GM23338 (cell line): Measurements from ENCODE around the gene DCAF17. TPM values are rescaled to one million over a fixed set of nuclear protein-coding genes. Genes with fewer than 3 reads are reported as not detected.

Experiments used
- ATAC-seq: fragments of 200-7000 bp; cut with Tn5 transposase; 3 replicates; pipeline ENCODE4 v1.9.1; 2020
- DNase-seq: peaks from one replicate; pipeline ENCODE4 v3.0.0-alpha.2; 2015; ENCODE audit warnings: low spot score
- H2AFZ ChIP-seq: fragments of 200-600 bp; sonication (generic); 2 replicates; pipeline ENCODE4 v1.8.0; 2016; ENCODE audit warnings: antibody characterized with exemption, mild to moderate bottlenecking, moderate library complexity
- H3F3A ChIP-seq: fragments of 200-600 bp; sonication (generic); replicated peaks from 2 replicates; pipeline ENCODE4 v1.8.0; 2017; ENCODE audit warnings: antibody characterized with exemption, mixed run types, low read depth
- H3K27ac ChIP-seq: fragments of 200-600 bp; sonication (generic); 2 replicates; pipeline ENCODE4 v1.6.1; 2016; ENCODE audit warnings: low read depth
- H3K27me3 ChIP-seq: fragments of 200-600 bp; sonication (generic); 2 replicates; pipeline ENCODE4 v1.8.0; 2016; ENCODE audit warnings: mild to moderate bottlenecking, mixed run types, moderate library complexity; ENCODE audit not compliant: insufficient read depth
- H3K36me3 ChIP-seq: fragments of 200-600 bp; sonication (generic); 2 replicates; pipeline ENCODE4 v1.8.0; 2016; ENCODE audit warnings: mild to moderate bottlenecking; ENCODE audit not compliant: insufficient read depth
- H3K4me1 ChIP-seq: fragments of 200-600 bp; sonication (generic); 2 replicates; pipeline ENCODE4 v1.8.0; 2016; ENCODE audit warnings: mild to moderate bottlenecking, moderate library complexity; ENCODE audit not compliant: insufficient read depth
- H3K4me2 ChIP-seq: fragments of 200-600 bp; sonication (generic); 2 replicates; pipeline ENCODE4 v1.7.1; 2017; ENCODE audit warnings: mixed run types
- H3K4me3 ChIP-seq: fragments of 200-600 bp; sonication (generic); 2 replicates; pipeline ENCODE4 v1.6.1; 2016; ENCODE audit warnings: mixed run types
- H3K79me2 ChIP-seq: fragments of 200-600 bp; sonication (generic); replicated peaks from 2 replicates; pipeline ENCODE4 v1.8.0; 2017; ENCODE audit warnings: mild to moderate bottlenecking; ENCODE audit not compliant: insufficient read depth
- H3K9me2 ChIP-seq: fragments of 200-600 bp; sonication (generic); 2 replicates; pipeline ENCODE4 v1.8.0; 2017; ENCODE audit not compliant: insufficient read depth
- H4K20me1 ChIP-seq: fragments of 200-600 bp; sonication (generic); replicated peaks from 2 replicates; pipeline ENCODE4 v1.8.0; 2017; ENCODE audit warnings: mild to moderate bottlenecking; ENCODE audit not compliant: insufficient read depth
- H3K27ac Mint-ChIP-seq: 2 replicates; pipeline ENCODE4 v1.8.0; 2020; ENCODE audit warnings: inconsistent platforms, mild to moderate bottlenecking, moderate library complexity, mixed read lengths
- H3K27me3 Mint-ChIP-seq: 3 replicates; pipeline ENCODE4 v1.8.0; 2022; ENCODE audit warnings: low read depth, mild to moderate bottlenecking, moderate library complexity, mixed read lengths, inconsistent platforms; ENCODE audit not compliant: insufficient read depth, poor library complexity
- H3K36me3 Mint-ChIP-seq: 3 replicates; pipeline ENCODE4 v1.8.0; 2021; ENCODE audit warnings: low read depth, mild to moderate bottlenecking, inconsistent platforms, moderate library complexity, mixed read lengths
- H3K4me1 Mint-ChIP-seq: 3 replicates; pipeline ENCODE4 v1.8.0; 2020; ENCODE audit warnings: mild to moderate bottlenecking, inconsistent platforms, mixed read lengths
- H3K4me3 Mint-ChIP-seq: 3 replicates; pipeline ENCODE4 v1.8.0; 2021; ENCODE audit warnings: moderate library complexity, mild to moderate bottlenecking, inconsistent platforms, mixed read lengths
- H3K9me3 Mint-ChIP-seq: 3 replicates; pipeline ENCODE4 v1.8.0; 2020; ENCODE audit warnings: moderate library complexity, mild to moderate bottlenecking, inconsistent platforms, mixed read lengths
- CREB1 ChIP-seq: fragments of 250-450 bp; sonication (Bioruptor Pico); IDR thresholded peaks from 2 replicates; pipeline ENCODE4 v1.5.0; 2020; ENCODE audit warnings: low read depth, mild to moderate bottlenecking, moderate library complexity
- EZH2 ChIP-seq: fragments of 200-600 bp; sonication (generic); IDR thresholded peaks from one replicate; pipeline ENCODE4 v1.8.0; 2017; ENCODE audit warnings: antibody characterized with exemption, mild to moderate bottlenecking, low read depth; ENCODE audit not compliant: unreplicated experiment
- EZH2phosphoT487 ChIP-seq: fragments of 200-600 bp; sonication (generic); IDR thresholded peaks from one replicate; pipeline ENCODE4 v1.8.1; 2018; ENCODE audit warnings: antibody characterized with exemption; ENCODE audit not compliant: unreplicated experiment
- JUNB ChIP-seq: IDR thresholded peaks from one replicate; pipeline ENCODE4 v1.6.1; 2016; ENCODE audit warnings: antibody characterized with exemption; ENCODE audit not compliant: unreplicated experiment
- NANOG ChIP-seq: IDR thresholded peaks from 2 replicates; pipeline ENCODE4 v1.6.1; 2016; ENCODE audit warnings: antibody characterized with exemption, borderline replicate concordance
- POLR2AphosphoS5 ChIP-seq: IDR thresholded peaks from 2 replicates; pipeline ENCODE4 v1.6.1; 2016; ENCODE audit warnings: antibody characterized with exemption, low read depth
- ZNF114 ChIP-seq: fragments of 250-450 bp; sonication (Bioruptor Pico); IDR thresholded peaks from 2 replicates; pipeline ENCODE4 v1.5.0; 2020; ENCODE audit warnings: mild to moderate bottlenecking, moderate library complexity
- ZNF331 ChIP-seq: fragments of 250-450 bp; sonication (Bioruptor Pico); IDR thresholded peaks from 2 replicates; pipeline ENCODE4 v1.5.0; 2020; ENCODE audit warnings: low read depth, mild to moderate bottlenecking, moderate library complexity
- polyA plus RNA-seq: library from polyadenylated mRNA; unstranded; fragments of >200 nt; fragmentation: Nextera tagmentation; extraction: Ambion mirVana; gene quantifications from 2 replicates; pipeline ENCODE4 v1.2.1, GENCODE V29; 2016
- total RNA-seq: library from RNA; depleted of rRNA; stranded (reverse); fragments of >200 nt; shearing (Covaris generic); gene quantifications from 2 replicates; pipeline ENCODE4 v1.2.3, GENCODE V29; 2014
- TF ChIP-seq, protein P1 (sequence below): IDR thresholded peaks from 2 replicates; pipeline ENCODE4 v1.6.1; 2016; ENCODE audit warnings: antibody characterized with exemption

Gene DCAF17
- total and polyA plus RNA-seq, 2 experiments from 2014 or later, result 11.0 to 37.3 TPM

DNA sequence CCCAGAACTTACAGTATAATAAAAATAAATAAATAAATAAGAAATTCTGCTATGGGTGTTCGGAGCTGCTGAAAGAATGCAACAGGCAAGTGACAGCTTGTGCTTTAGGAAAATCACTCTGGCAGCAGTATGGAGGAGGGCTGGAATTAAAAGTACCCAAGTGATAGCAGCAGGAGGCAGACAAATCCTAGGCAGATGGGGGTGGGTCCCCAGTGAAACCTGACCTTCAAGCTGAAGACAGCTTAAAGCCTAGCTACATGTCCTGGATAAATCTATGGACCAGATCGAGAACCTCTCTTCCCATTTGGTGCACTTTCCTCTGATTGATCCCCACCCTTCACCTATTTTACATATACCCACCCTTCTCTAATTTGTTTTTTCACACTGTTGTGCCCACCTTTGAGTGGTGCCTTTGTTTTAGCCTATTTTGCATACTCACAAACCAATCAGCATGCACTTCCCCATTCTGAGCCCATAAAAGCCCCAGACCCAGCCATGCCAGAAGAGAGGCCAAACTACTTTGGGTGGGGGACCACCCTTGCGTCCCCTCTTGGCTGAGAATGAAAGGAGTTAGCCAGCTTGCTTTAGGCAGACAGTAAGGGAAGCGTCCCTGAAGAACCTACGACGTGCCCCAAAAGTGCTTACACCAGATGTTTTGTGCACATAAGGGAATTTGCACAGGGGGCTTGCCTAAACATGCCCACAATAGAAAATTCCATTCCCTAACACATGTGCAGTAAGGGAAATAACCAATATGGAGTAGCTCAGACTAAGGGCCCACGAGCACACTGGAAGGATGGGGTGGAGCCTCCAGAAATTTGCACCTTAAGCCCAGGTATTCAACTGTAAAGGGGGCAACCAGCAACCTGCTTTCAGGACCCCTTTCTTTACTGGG lies 3.3 kb upstream of the DCAF17 start:
- Mint-ChIP-seq H3K4me1 (peaks cover 24% of the 10 kb centered on the region), H3K36me3 (peaks cover 78% of the 10 kb centered on the region), H3K4me3 (no peak overlapping the region; the same call in 2 of the 3 replicates), H3K27ac (no peak overlapping the region; the same call in 1 of the 2 replicates), H3K9me3 (peaks cover 35% of the 10 kb centered on the region), H3K27me3 (peaks cover 6% of the 10 kb centered on the region)
- ATAC-seq (no peak), DNase-seq (no peak)
- H3K9me2 ChIP-seq, result no peaks in the 10 kb centered on the region
- H3K4me3 ChIP-seq, result no peak overlapping the region
- TF ChIP-seq POLR2AphosphoS5 (no peak), EZH2 (no peak), JUNB (no peak), EZH2phosphoT487 (no peak), NANOG (no peak), ZNF331 (CRISPR knock-in tag) (no peak), ZNF114 (CRISPR knock-in tag) (no peak)
- no peaks in the 10 kb centered on the region for H3K27me3 ChIP-seq
- H3F3A ChIP-seq, result peaks cover 7% of the 10 kb centered on the region
- H3K4me2 ChIP-seq, result no peak overlapping the region
- H4K20me1 ChIP-seq, result no peaks in the 10 kb centered on the region
- H3K4me1 ChIP-seq, result peaks cover 18% of the 10 kb centered on the region
- no peak overlapping the region for H2AFZ ChIP-seq
- H3K36me3 ChIP-seq, result peaks cover 3% of the 10 kb centered on the region
- peaks cover 85% of the 10 kb centered on the region for H3K79me2 ChIP-seq
- H3K27ac ChIP-seq, result no peak overlapping the region

DNA sequence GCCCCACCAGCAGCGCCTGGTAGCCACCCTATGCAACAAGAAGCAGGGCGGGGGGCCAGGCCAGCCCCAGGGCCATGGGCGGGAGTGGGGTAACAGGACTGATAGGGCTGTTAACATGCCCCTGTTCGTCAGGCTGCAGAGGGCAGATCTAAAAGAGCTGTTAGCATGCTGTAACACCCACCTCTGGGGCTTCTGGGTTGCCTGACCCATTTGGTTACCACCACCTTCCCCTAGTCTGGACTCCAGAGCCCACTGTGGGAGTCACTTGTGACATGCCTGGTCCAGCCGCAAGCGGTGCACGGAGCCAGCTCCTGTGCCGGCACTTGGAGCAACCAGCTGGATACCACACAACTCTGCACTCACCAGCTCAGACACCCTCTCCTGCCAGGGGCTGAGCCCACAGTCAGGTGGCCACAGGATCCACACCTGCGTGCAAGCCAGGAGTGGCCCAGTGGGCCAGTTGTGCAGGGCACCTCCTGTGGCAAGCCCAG lies 2.3 kb upstream of the DCAF17 start:
- ATAC-seq, result no peak
- Histone ChIP-seq H3K27ac (0 out of 2 replicates have a peak overlapping the region, but pooled peaks have one; percentile 100), H3K9me2 (no peaks in the 10 kb centered on the region), H3K79me2 (peaks cover 83% of the 10 kb centered on the region), H2AFZ (no peak overlapping the region), H4K20me1 (no peaks in the 10 kb centered on the region), H3K36me3 (peaks cover 11% of the 10 kb centered on the region), H3K4me3 (no peak overlapping the region), H3K4me1 (peaks cover 18% of the 10 kb centered on the region), H3K4me2 (peak overlapping the region; percentile 97), H3F3A (peaks cover 7% of the 10 kb centered on the region), H3K27me3 (no peaks in the 10 kb centered on the region)
- H3K4me3 Mint-ChIP-seq, result no peak overlapping the region
- peaks cover 33% of the 10 kb centered on the region for H3K9me3 Mint-ChIP-seq
- H3K36me3 Mint-ChIP-seq, result peaks cover 78% of the 10 kb centered on the region
- DNase-seq, result no peak
- peaks cover 24% of the 10 kb centered on the region for H3K4me1 Mint-ChIP-seq
- TF ChIP-seq, protein P1, sequence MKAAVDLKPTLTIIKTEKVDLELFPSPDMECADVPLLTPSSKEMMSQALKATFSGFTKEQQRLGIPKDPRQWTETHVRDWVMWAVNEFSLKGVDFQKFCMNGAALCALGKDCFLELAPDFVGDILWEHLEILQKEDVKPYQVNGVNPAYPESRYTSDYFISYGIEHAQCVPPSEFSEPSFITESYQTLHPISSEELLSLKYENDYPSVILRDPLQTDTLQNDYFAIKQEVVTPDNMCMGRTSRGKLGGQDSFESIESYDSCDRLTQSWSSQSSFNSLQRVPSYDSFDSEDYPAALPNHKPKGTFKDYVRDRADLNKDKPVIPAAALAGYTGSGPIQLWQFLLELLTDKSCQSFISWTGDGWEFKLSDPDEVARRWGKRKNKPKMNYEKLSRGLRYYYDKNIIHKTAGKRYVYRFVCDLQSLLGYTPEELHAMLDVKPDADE, result no peak
- TF ChIP-seq CREB1 (CRISPR knock-in tag) (no peak), EZH2phosphoT487 (no peak), NANOG (no peak)
- peak overlapping the region; percentile 57 for H3K27ac Mint-ChIP-seq
- H3K27me3 Mint-ChIP-seq, result peaks cover 6% of the 10 kb centered on the region
